Brain pericyte (primary cell): Measurements from ENCODE around the gene CD22.

Experiments
- DNase-seq: peaks from one replicate; pipeline ENCODE4 v3.0.0-alpha.2; 2012; ENCODE audit warnings: low read depth, low spot score

CD22 gene

GRCh38 chr19:35295792-35296462, 33.1 kb upstream of the CD22 start:
- DNase-seq: no peak

- DNase-seq: no peak
These were observed 32.1 kb upstream of the CD22 start for GRCh38 chr19:35296644-35297514.

- DNase-seq: no peak
These were observed 31.5 kb upstream of the CD22 start for GRCh38 chr19:35297515-35297848.

DNA sequence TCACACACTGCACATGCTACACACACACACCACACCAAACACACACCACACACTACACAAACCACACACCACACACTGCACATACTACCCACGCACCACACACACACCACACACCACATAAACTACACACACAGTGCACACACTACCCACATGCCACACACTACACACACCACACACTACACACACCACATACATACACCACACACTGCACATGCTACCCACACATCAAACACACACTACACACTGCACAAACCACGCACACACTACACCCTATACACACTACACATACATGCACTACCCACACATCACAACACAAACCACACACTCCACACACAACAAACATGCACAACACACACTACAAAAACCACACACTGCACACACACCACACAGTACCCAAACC, 31.1 kb upstream of the CD22 start:
- DNase-seq: no peak

- no peak for DNase-seq
These were observed 30.4 kb upstream of the CD22 start for GRCh38 chr19:35298561-35298972.

DNA sequence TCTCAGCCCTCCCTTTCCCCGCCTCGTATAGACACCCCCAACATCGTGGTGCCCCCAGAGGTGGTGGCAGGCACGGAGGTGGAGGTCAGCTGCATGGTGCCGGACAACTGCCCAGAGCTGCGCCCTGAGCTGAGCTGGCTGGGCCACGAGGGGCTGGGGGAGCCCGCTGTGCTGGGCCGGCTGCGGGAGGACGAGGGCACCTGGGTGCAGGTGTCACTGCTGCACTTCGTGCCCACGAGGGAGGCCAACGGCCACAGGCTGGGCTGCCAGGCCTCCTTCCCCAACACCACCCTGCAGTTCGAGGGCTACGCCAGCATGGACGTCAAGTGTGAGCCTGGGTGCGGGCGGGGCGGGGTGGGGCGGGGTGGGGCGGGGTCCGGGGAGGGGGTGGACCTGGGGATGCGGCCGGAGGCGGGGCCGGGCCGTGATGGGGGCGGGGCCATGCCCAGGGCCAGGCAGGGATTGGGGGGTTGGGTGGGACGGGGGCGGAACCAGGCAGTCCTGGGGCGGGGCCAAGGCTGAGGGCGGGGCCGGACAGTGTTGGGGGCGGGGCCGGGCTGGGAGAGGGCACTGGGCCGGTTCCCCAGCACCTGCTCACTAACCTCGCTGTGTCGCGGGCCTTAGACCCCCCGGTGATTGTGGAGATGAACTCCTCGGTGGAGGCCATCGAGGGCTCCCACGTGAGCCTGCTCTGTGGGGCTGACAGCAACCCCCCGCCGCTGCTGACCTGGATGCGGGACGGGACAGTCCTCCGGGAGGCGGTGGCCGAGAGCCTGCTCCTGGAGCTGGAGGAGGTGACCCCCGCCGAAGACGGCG, 29.3 kb upstream of the CD22 start:
- no peak for DNase-seq

DNA sequence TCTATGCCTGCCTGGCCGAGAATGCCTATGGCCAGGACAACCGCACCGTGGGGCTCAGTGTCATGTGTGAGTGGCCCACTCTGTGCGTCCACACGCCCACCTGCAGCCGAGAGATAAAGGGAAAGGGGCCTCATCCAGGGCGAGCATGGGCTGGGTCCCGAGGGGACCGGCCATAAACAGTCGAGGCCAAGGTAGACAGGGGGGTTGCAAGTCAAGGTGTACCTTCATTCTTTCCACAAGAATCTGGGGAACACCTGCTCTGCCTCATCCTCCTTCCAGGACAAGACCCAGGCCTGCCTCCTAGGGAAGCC, 28.7 kb upstream of the CD22 start:
- no peak for DNase-seq

GRCh38 chr19:35301961-35302360, 27.0 kb upstream of the CD22 start:
- no peak for DNase-seq

DNA sequence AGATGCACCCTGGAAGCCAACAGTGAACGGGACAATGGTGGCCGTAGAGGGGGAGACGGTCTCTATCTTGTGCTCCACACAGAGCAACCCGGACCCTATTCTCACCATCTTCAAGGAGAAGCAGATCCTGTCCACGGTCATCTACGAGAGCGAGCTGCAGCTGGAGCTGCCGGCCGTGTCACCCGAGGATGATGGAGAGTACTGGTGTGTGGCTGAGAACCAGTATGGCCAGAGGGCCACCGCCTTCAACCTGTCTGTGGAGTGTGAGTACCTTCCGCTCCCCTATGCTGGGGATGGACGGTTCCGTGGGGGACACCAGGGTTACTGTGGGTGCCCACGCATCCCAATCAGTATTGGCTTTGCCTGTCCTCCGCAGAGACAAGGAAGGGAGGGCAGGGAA, 26.5 kb upstream of the CD22 start:
- DNase-seq: no peak

GRCh38 chr19:35303357-35303915, 25.6 kb upstream of the CD22 start:
- DNase-seq: no peak

GRCh38 chr19:35304036-35304435, 25.0 kb upstream of the CD22 start:
- DNase-seq: no peak

GRCh38 chr19:35305181-35305580, 23.8 kb upstream of the CD22 start:
- no peak for DNase-seq

DNA sequence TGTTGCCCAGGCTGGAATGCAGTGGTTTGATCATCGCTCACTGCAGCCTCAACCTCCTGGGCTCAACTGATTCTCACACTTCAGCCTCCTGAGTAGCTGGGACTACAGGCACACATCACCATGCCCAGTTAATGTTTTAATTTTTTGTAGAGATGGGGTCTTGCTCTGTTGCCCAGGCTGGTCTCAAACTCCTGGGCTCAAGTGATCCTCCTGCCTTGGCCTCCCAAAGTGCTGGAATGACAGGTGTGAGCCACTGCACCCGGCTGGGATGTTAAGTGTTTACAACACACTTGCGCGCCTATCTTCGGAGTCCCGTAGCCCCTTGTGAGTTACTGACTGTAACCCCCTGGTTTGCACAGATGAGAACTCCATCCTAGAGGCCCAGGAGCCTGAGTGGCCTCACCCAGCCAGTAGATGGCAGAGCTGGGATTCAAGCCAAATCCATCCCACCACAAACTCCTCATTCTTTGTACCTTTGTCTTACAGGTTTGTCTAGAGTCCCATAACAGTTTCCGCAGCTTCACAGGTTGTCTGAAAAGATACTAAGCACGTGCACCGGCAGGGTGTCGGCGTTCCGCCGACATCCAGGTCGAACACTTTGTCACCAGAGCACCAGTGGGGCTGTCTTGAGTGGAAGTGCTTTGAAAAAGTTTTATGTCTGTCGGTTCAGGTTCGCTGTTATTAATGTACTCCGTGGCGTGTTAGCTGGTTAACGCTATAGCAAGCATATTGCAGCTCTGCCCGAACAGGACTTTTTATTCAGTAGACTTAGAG, 22.3 kb upstream of the CD22 start:
- DNase-seq: no peak

GRCh38 chr19:35307931-35308330, 21.1 kb upstream of the CD22 start:
- DNase-seq: no peak

- DNase-seq: no peak
These were observed 20.1 kb upstream of the CD22 start for GRCh38 chr19:35308910-35309309.

DNA sequence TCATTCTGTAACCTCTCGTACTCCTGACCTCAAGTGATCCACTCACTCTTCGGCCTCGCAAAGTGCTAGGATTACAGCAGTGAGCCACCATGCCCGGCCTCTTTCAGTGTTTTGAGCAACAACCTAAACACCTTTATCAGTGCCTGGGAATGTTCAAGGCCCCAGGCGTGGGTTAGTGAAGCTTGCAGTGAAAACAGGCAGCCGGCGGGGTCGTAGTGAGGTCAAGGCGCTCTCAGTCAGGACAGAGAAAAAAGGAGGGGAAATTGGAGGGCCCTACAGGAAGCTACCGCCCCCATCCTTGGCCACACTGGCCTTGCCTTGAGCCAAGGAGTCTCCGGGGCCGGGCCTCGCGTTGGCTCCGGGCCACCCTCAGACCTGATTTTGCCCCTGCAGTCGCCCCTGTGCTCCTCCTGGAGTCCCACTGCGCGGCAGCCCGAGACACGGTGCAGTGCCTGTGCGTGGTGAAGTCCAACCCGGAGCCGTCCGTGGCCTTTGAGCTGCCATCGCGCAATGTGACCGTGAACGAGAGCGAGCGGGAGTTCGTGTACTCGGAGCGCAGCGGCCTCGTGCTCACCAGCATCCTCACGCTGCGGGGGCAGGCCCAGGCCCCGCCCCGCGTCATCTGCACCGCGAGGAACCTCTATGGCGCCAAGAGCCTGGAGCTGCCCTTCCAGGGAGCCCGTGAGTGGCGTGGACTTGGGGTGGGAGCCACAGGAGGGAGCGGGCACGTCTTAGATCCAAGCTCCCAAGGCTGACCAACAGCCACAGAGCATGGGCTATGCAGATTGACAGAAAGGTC, 19.3 kb upstream of the CD22 start:
- no peak for DNase-seq

DNA sequence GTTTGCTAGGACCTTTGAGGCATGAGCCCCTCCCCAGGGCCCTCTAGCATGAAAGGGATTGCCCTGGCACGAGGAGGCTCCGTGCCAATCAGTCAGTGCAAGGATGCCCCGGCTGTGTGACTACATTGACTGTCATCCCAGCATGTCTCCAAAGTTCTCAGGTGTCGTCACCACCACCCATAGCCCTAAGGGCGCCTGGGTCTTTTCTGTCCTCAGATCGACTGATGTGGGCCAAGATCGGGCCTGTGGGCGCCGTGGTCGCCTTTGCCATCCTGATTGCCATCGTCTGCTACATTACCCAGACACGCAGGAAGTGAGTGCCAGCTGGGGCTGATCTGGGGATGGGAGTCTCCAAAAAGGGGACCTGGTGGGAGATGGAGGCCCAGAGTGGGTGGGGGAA, 18.7 kb upstream of the CD22 start:
- no peak for DNase-seq

GRCh38 chr19:35310811-35311465, 18.0 kb upstream of the CD22 start:
- no peak for DNase-seq

GRCh38 chr19:35311901-35312665, 16.9 kb upstream of the CD22 start:
- DNase-seq: no peak
